Psoas muscle (tissue), 8 donors: Measurements from ENCODE around the gene LRRC10B. TPM values are rescaled to one million over a fixed set of nuclear protein-coding genes. Genes with fewer than 3 reads are reported as not detected.

Experiments used
- ATAC-seq, 4 donors: fragments of 200-7000 bp; cut with Tn5 transposase; one replicate each; pipeline ENCODE4 v1.9.1; 2020; ENCODE audit warnings: moderate library complexity in 3 of 4, mild to moderate bottlenecking in 2 of 4
- DNase-seq, 2 donors: peaks; one replicate each; pipeline ENCODE4 v3.0.0-alpha.2; 2020
- H3K27ac ChIP-seq: fragments of 200-600 bp; one replicate; pipeline ENCODE4 v1.8.0; 2022
- H3K27me3 ChIP-seq, 3 donors: fragments of 200-600 bp in 1 of 3; one replicate each; pipeline versions ENCODE4 v1.6.1 to v1.8.0; 2013 to 2022; ENCODE audit warnings: low read length in 2 of 3, mild to moderate bottlenecking in 2 of 3, moderate library complexity in 1 of 3; ENCODE audit not compliant: insufficient read depth in 3 of 3
- H3K36me3 ChIP-seq, 2 donors: fragments of 200-600 bp in 1 of 2; one replicate each; pipeline versions ENCODE4 v1.6.1 to v1.8.0; 2013 to 2022; ENCODE audit warnings: low read depth in 1 of 2, mild to moderate bottlenecking in 1 of 2, moderate library complexity in 1 of 2; ENCODE audit not compliant: insufficient read depth in 1 of 2
- H3K4me1 ChIP-seq: fragments of 200-600 bp; one replicate; pipeline ENCODE4 v1.8.0; 2022
- H3K4me3 ChIP-seq: fragments of 200-600 bp; one replicate; pipeline ENCODE4 v1.8.0; 2022; ENCODE audit warnings: mild to moderate bottlenecking
- H3K9me3 ChIP-seq: fragments of 200-600 bp; one replicate; pipeline ENCODE4 v1.8.0; 2022
- WGBS, 3 donors: extraction: QIAGEN DNeasy Blood & Tissue Kit; methylation state at CpG; one replicate each; pipeline versions ENCODE4 v1.1.6 to v1.1.7; 2013; 5-methylcytosine and 5-hydroxymethylcytosine counted together
- intact Hi-C, 2 donors: fragments of 100-400 bp; cut with DNase I; formaldehyde crosslinking; loops; one replicate each; pipeline versions ENCODE4 v1.11.0 to v1.14.2; 2022
- polyA plus RNA-seq, 3 donors: library from polyadenylated mRNA; stranded (reverse); fragments of 200-250 nt; gene quantifications; one replicate each; pipeline ENCODE4 v1.2.3, GENCODE V29; 2013
- total RNA-seq, 4 donors: library from RNA; stranded (reverse); fragmentation: NEBNext Ultra II Directional in 2 of 4; extraction: Animal tissue kit (Norgen Biotek cat#: 25700) in 2 of 4; gene quantifications; one replicate each; pipeline versions ENCODE4 v1.2.1 to v1.2.4, GENCODE V29; 2021 to 2023
- TF ChIP-seq, protein P1 (sequence below): fragments of 200-600 bp; IDR thresholded peaks from one replicate; pipeline ENCODE4 v1.8.0; 2022; ENCODE audit warnings: antibody characterized with exemption
- donor health status: healthy with polysubstance abuse.
- donor health status: DM: no; HTN: no; CAD: no; lungs with moderate emphysema.
- donor health status: Bipolar disorder and iron deficiency.
- donor health status: healthy.
- donor health status: DM: yes; HTN: yes; CAD: no.
- donor health status: DM: no; HTN: no; CAD: no.
- donor health status: DM: no; HTN: no; CAD: no.
- donor health status: DM: yes; HTN: yes; CAD: no.

The LRRC10B gene
- total and polyA plus RNA-seq, 7 donors = 0.24 to 2.1 (median 0.52) TPM; not detected in 1

- no peak for ATAC-seq
- peaks cover 10% of the 10 kb centered on the region for H3K4me1 ChIP-seq
- no peaks in the 10 kb centered on the region for H3K9me3 ChIP-seq
- no peak for DNase-seq
- H3K4me3 ChIP-seq = no peak overlapping the region
- H3K27me3 ChIP-seq = peaks cover 0 to 4% (median 0%) of the 10 kb centered on the region in 3 donors
- intact Hi-C loops = no loop called here
- TF ChIP-seq, protein P1, sequence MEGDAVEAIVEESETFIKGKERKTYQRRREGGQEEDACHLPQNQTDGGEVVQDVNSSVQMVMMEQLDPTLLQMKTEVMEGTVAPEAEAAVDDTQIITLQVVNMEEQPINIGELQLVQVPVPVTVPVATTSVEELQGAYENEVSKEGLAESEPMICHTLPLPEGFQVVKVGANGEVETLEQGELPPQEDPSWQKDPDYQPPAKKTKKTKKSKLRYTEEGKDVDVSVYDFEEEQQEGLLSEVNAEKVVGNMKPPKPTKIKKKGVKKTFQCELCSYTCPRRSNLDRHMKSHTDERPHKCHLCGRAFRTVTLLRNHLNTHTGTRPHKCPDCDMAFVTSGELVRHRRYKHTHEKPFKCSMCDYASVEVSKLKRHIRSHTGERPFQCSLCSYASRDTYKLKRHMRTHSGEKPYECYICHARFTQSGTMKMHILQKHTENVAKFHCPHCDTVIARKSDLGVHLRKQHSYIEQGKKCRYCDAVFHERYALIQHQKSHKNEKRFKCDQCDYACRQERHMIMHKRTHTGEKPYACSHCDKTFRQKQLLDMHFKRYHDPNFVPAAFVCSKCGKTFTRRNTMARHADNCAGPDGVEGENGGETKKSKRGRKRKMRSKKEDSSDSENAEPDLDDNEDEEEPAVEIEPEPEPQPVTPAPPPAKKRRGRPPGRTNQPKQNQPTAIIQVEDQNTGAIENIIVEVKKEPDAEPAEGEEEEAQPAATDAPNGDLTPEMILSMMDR = no peak
- no peaks in the 10 kb centered on the region for H3K36me3 ChIP-seq
- 78 to 84% (median 78%) methylated on average over 9 of the region's 9 CpGs for WGBS, 3 donors
- H3K27ac ChIP-seq = no peak overlapping the region
Observed at GRCh38 chr11:61497876-61498275, 10.7 kb upstream of the LRRC10B start.

- intact Hi-C loops = no loop called here
- H3K27ac ChIP-seq = no peak overlapping the region
- ATAC-seq = no peak
- peaks cover 0 to 4% (median 0%) of the 10 kb centered on the region in 3 donors for H3K27me3 ChIP-seq
- peaks cover 10% of the 10 kb centered on the region for H3K4me1 ChIP-seq
- no peak overlapping the region for H3K4me3 ChIP-seq
- TF ChIP-seq, protein P1 = no peak
- no peaks in the 10 kb centered on the region for H3K9me3 ChIP-seq
- WGBS, 3 donors = 83 to 89% (median 83%) methylated on average over 15 of the region's 15 CpGs
- no peaks in the 10 kb centered on the region for H3K36me3 ChIP-seq
- no peak for DNase-seq
Observed at GRCh38 chr11:61498767-61499341, 9.7 kb upstream of the LRRC10B start.

DNA sequence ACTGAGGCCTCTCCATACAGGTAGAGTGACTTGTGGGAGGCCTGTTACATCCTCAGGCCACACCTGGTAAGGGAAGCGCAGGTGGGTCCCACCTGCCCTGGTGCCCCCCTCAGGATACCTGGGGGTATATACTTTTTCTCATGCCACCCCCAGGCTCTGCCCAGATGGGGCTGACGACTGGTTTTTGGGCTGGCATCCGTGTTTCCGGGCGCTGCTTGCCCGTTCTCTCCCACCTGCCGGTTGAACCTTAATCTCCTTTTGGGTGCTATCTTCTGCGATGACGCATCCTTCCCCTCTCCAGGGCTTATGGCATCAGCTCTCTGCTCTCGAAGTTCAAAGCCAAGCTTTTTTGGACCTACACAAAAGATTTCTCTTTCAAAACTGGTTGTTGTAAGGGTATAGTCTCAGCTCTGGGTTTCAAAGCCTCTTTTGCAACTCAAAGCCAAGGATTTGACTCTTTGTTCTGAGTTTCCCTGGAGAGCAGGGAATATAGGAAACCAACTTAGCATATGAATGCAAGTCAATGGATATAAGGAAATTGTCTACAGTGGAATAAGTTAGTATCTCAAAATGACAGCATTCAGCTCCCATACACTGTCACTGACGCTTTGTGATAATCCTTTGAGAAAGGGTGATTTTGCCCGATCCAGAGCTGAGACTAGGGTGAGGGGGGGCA lies 8.6 kb upstream of the LRRC10B start:
- Histone ChIP-seq H3K4me3 (no peak overlapping the region), H3K9me3 (no peaks in the 10 kb centered on the region), H3K4me1 (peaks cover 8% of the 10 kb centered on the region), H3K27me3 (peaks cover 0 to 7% (median 4%) of the 10 kb centered on the region in 3 donors), H3K27ac (no peak overlapping the region), H3K36me3 (no peaks in the 10 kb centered on the region)
- DNase-seq (no peak), ATAC-seq (no peak)
- intact Hi-C loops = no loop called here
- WGBS, 3 donors = 71 to 75% (median 73%) methylated on average over 12 of the region's 12 CpGs
- TF ChIP-seq, protein P1 = no peak

GRCh38 chr11:61502522-61502921 lies 6.0 kb upstream of the LRRC10B start:
- H3K36me3 ChIP-seq = no peaks in the 10 kb centered on the region
- no peak for DNase-seq
- no peak overlapping the region for H3K4me3 ChIP-seq
- H3K4me1 ChIP-seq = no peaks in the 10 kb centered on the region
- H3K27ac ChIP-seq = no peak overlapping the region
- no peak for ATAC-seq
- H3K27me3 ChIP-seq = peaks cover 0 to 32% (median 18%) of the 10 kb centered on the region in 3 donors
- intact Hi-C loops = no loop called here
- WGBS, 3 donors = 87 to 96% (median 90%) methylated on average over 1 of the region's 1 CpG
- H3K9me3 ChIP-seq = no peaks in the 10 kb centered on the region
- TF ChIP-seq, protein P1 = no peak
